Thoracic aorta (tissue), 2 donors: ENCODE measurements around the gene CXXC1. TPM values are rescaled to one million over a fixed set of nuclear protein-coding genes. Genes with fewer than 3 reads are reported as not detected.

Experiments
- ATAC-seq: fragments of 150-250 bp; one replicate; pipeline ENCODE4 v1.8.0; 2017; ENCODE audit warnings: low read depth; ENCODE audit not compliant: insufficient number of reproducible peaks, low FRiP score
- DNase-seq: peaks from one replicate; pipeline ENCODE4 v3.0.0-alpha.2; 2020; ENCODE audit warnings: low spot score
- H3K27ac ChIP-seq, 2 donors: fragments of 200-600 bp; sonication (generic); 1 replicate in 1 of 2; 2 replicates in 1 of 2; pipeline ENCODE4 v1.5.1; 2016; ENCODE audit warnings: mild to moderate bottlenecking in 2 of 2, moderate library complexity in 2 of 2
- H3K27me3 ChIP-seq: fragments of 200-600 bp; sonication (generic); replicated peaks from 2 replicates; pipeline ENCODE4 v1.6.0; 2016; ENCODE audit warnings: mild to moderate bottlenecking; ENCODE audit not compliant: insufficient read depth
- H3K36me3 ChIP-seq: fragments of 200-600 bp; sonication (generic); one replicate; pipeline ENCODE4 v1.5.1; 2016
- H3K4me1 ChIP-seq, 2 donors: fragments of 200-600 bp; sonication (generic); 1 replicate in 1 of 2; 2 replicates in 1 of 2; pipeline versions ENCODE4 v1.5.1 to v1.6.0; 2016; ENCODE audit warnings: low read depth in 2 of 2, mild to moderate bottlenecking in 1 of 2; ENCODE audit not compliant: control insufficient read depth in 1 of 2
- H3K4me3 ChIP-seq: fragments of 200-600 bp; sonication (generic); 2 replicates; pipeline ENCODE4 v1.5.1; 2016; ENCODE audit warnings: mild to moderate bottlenecking
- H3K9me3 ChIP-seq: fragments of 200-600 bp; sonication (generic); 2 replicates; pipeline ENCODE4 v1.5.1; 2016
- CTCF ChIP-seq: fragments of 200-600 bp; sonication (generic); IDR thresholded peaks from one replicate; pipeline ENCODE4 v1.5.1; 2019; ENCODE audit warnings: antibody characterized with exemption
- total RNA-seq, 2 donors: library from RNA; depleted of rRNA; stranded (reverse); fragments of >200 nt; gene quantifications; one replicate each; pipeline versions ENCODE4 v1.1.0 to v1.2.3, GENCODE V29; 2016

The CXXC1 gene
- total RNA-seq = 10 to 100 TPM; 47.9 to 88.5 TPM

- peaks cover 0 to 6% of the 10 kb centered on the region in 2 donors for H3K4me1 ChIP-seq
- DNase-seq = peak; percentile 95
- ATAC-seq = peak; percentile 98
- H3K4me3 ChIP-seq = peak within 1 kb of the TSS; percentile 98
- peaks cover 10% of the 10 kb centered on the region for H3K36me3 ChIP-seq
- no peaks in the 10 kb centered on the region for H3K27me3 ChIP-seq
- peak; percentile 51 for TF ChIP-seq CTCF
- peak within 1 kb of the TSS; percentile 82 to 91 for H3K27ac ChIP-seq
- H3K9me3 ChIP-seq = no peaks in the 10 kb centered on the region
Observed at GRCh38 chr18:50287441-50288347, at the start of gene CXXC1. Gene CXXC1 (minus strand): TSS chr18:50287692. CDS start chr18:50287589, 103 bp downstream.

- no peak overlapping the region for H3K27ac ChIP-seq
- H3K36me3 ChIP-seq = no peaks in the 10 kb centered on the region
- H3K9me3 ChIP-seq = no peaks in the 10 kb centered on the region
- DNase-seq (no peak), ATAC-seq (no peak)
- no peak for TF ChIP-seq CTCF
- H3K27me3 ChIP-seq = no peaks in the 10 kb centered on the region
- H3K4me1 ChIP-seq = no peaks in the 10 kb centered on the region
- H3K4me3 ChIP-seq = no peak overlapping the region
Observed at GRCh38 chr18:50334546-50335152, 47.2 kb upstream of the CXXC1 start.

GRCh38 chr18:50331691-50332090 lies 44.2 kb upstream of the CXXC1 start:
- TF ChIP-seq CTCF = no peak
- Histone ChIP-seq H3K36me3 (no peaks in the 10 kb centered on the region), H3K4me3 (no peak overlapping the region), H3K27me3 (no peaks in the 10 kb centered on the region), H3K9me3 (no peaks in the 10 kb centered on the region), H3K27ac (no peak overlapping the region), H3K4me1 (no peaks in the 10 kb centered on the region)
- ATAC-seq (no peak), DNase-seq (no peak)

- Histone ChIP-seq H3K4me3 (no peak overlapping the region), H3K4me1 (no peaks in the 10 kb centered on the region), H3K27me3 (no peaks in the 10 kb centered on the region), H3K9me3 (no peaks in the 10 kb centered on the region), H3K36me3 (no peaks in the 10 kb centered on the region), H3K27ac (no peak overlapping the region)
- no peak for ATAC-seq
- DNase-seq = no peak
- TF ChIP-seq CTCF = no peak
Observed at GRCh38 chr18:50330176-50330575, 42.7 kb upstream of the CXXC1 start.

GRCh38 chr18:50327983-50328382 lies 40.5 kb upstream of the CXXC1 start:
- ATAC-seq (no peak), DNase-seq (no peak)
- Histone ChIP-seq H3K4me1 (no peaks in the 10 kb centered on the region), H3K9me3 (no peaks in the 10 kb centered on the region), H3K4me3 (no peak overlapping the region), H3K27me3 (no peaks in the 10 kb centered on the region), H3K27ac (no peak overlapping the region), H3K36me3 (no peaks in the 10 kb centered on the region)
- no peak for TF ChIP-seq CTCF
